HCT116 (cell line): ENCODE measurements around the gene CDK5RAP2. TPM values are rescaled to one million over a fixed set of nuclear protein-coding genes. Genes with fewer than 3 reads are reported as not detected.

Source experiments
- ATAC-seq: fragments of 200-7000 bp; cut with Tn5 transposase; 2 replicates; pipeline ENCODE4 v1.9.1; 2020; ENCODE audit warnings: mild to moderate bottlenecking, moderate library complexity
- BruUV-seq: library from RNA; stranded (reverse); fragments of 400-500 nt; replicated peaks from 2 replicates; lab custom pipeline; 2021; lab: Mats Ljungman, UMichigan
- CTCF ChIA-PET: fragments of 300-600 bp; sonication (Branson Sonifier 250); formaldehyde crosslinking; loops from one replicate; lab custom pipeline; 2021; ENCODE audit warnings: antibody characterized with exemption; lab: Charles Lee
- POLR2A ChIA-PET: fragments of 300-600, 350-600 bp; sonication (Branson Sonifier 250); formaldehyde crosslinking; loops from one replicate; lab custom pipeline; 2021; ENCODE audit warnings: antibody characterized with exemption; lab: Charles Lee
- RAD21 ChIA-PET, 2 experiments: fragments of 300-600 bp; sonication (Branson Sonifier 250); formaldehyde crosslinking; loops; one replicate each; lab custom pipeline; 2023; ENCODE audit warnings: low total read pairs in 2 of 2; ENCODE audit not compliant: uncharacterized antibody in 2 of 2, unreplicated experiment in 2 of 2, low non-redundant PET in 1 of 2; lab: Charles Lee
- DNase-seq: peaks from one replicate; pipeline ENCODE4 v3.0.0-alpha.2; 2010; ENCODE audit warnings: low read depth, low spot score
- H2AFZ ChIP-seq: fragments of 200-600 bp; shearing (Covaris generic), sonication (generic); 2 replicates; pipeline ENCODE4 v1.6.1; 2017; ENCODE audit warnings: low read depth, mixed run types, mixed read lengths, antibody characterized with exemption, low read length; ENCODE audit not compliant: poor library complexity, severe bottlenecking
- H3K27ac ChIP-seq: 2 replicates; pipeline ENCODE4 v1.5.1; 2012; ENCODE audit warnings: low read depth, low read length
- H3K27me3 ChIP-seq: fragments of 200-600 bp; sonication (generic); 2 replicates; pipeline ENCODE4 v1.6.1; 2016; ENCODE audit warnings: mixed run types, low read length, mixed read lengths; ENCODE audit not compliant: insufficient read depth
- H3K36me3 ChIP-seq, 2 experiments: fragments of 200-500 bp in 1 of 2; fragments of 200-600 bp in 1 of 2; sonication (Bioruptor generic) in 1 of 2; sonication (generic) in 1 of 2; 2 replicates each; pipeline versions ENCODE4 v1.5.1 to v1.6.1; 2014 to 2016; ENCODE audit warnings: low read length in 2 of 2, inconsistent platforms in 1 of 2, mixed read lengths in 1 of 2, mixed run types in 1 of 2; ENCODE audit not compliant: insufficient read depth in 2 of 2, control insufficient read depth in 1 of 2
- H3K4me1 ChIP-seq, 2 experiments: fragments of 200-600 bp in 1 of 2; sonication (generic) in 1 of 2; 2 replicates each; pipeline versions ENCODE4 v1.5.1 to v1.6.1; 2012 to 2017; ENCODE audit warnings: low read length in 2 of 2, inconsistent platforms in 1 of 2, mild to moderate bottlenecking in 1 of 2, mixed read lengths in 1 of 2, mixed run types in 1 of 2, moderate library complexity in 1 of 2; ENCODE audit not compliant: insufficient read depth in 2 of 2, control insufficient read depth in 1 of 2
- H3K4me2 ChIP-seq: fragments of 200-600 bp; sonication (generic); 2 replicates; pipeline ENCODE4 v1.6.1; 2017; ENCODE audit warnings: mixed run types, low read length, mixed read lengths
- H3K4me3 ChIP-seq, 2 experiments: fragments of 200-600 bp in 1 of 2; sonication (generic) in 1 of 2; replicated peaks in 1 of 2; 2 replicates each; pipeline ENCODE4 v1.5.1; 2011 to 2016; ENCODE audit warnings: low read length in 2 of 2, control low read depth in 1 of 2, low read depth in 1 of 2, mild to moderate bottlenecking in 1 of 2, mixed read lengths in 1 of 2, mixed run types in 1 of 2
- H3K79me2 ChIP-seq: fragments of 200-600 bp; sonication (generic); 2 replicates; pipeline ENCODE4 v1.6.1; 2017; ENCODE audit warnings: mild to moderate bottlenecking, mixed run types, low read length, moderate library complexity, mixed read lengths; ENCODE audit not compliant: insufficient read depth
- H3K9ac ChIP-seq: fragments of 200-600 bp; sonication (generic); 2 replicates; pipeline ENCODE4 v1.6.1; 2016; ENCODE audit warnings: low read length, mixed read lengths
- H3K9me2 ChIP-seq: fragments of 200-600 bp; sonication (generic), shearing (Covaris generic); 2 replicates; pipeline ENCODE4 v1.6.1; 2017; ENCODE audit warnings: mixed run types, mild to moderate bottlenecking, moderate library complexity; ENCODE audit not compliant: insufficient read depth
- H3K9me3 ChIP-seq, 2 experiments: fragments of 200-500 bp in 1 of 2; fragments of 200-600 bp in 1 of 2; sonication (Bioruptor generic) in 1 of 2; sonication (generic) in 1 of 2; 2 replicates each; pipeline ENCODE4 v1.6.1; 2014 to 2017; ENCODE audit warnings: low read length in 2 of 2, mixed read lengths in 2 of 2, inconsistent platforms in 1 of 2, low read depth in 1 of 2, mild to moderate bottlenecking in 1 of 2, mixed run types in 1 of 2, moderate library complexity in 1 of 2; ENCODE audit not compliant: control insufficient read depth in 1 of 2, insufficient read depth in 1 of 2
- H4K20me1 ChIP-seq: fragments of 200-600 bp; sonication (generic), shearing (Covaris generic); 2 replicates; pipeline ENCODE4 v1.6.1; 2017; ENCODE audit warnings: mixed run types, mild to moderate bottlenecking, moderate library complexity; ENCODE audit not compliant: insufficient read depth
- ATF3 ChIP-seq: IDR thresholded peaks from 2 replicates; pipeline ENCODE4 v1.6.1; 2012
- CTCF ChIP-seq, 3 experiments: fragments of 200-600 bp in 1 of 3; sonication (generic) in 1 of 3; IDR thresholded peaks in 2 of 3; conservative IDR thresholded peaks in 1 of 3; 2 replicates each; pipeline ENCODE4 v1.5.1; 2012 to 2017; ENCODE audit warnings: low read depth in 2 of 3, low read length in 2 of 3, antibody characterized with exemption in 1 of 3, borderline replicate concordance in 1 of 3, control low read depth in 1 of 3, mild to moderate bottlenecking in 1 of 3, mixed read lengths in 1 of 3, mixed run types in 1 of 3, moderate library complexity in 1 of 3; ENCODE audit not compliant: insufficient read depth in 1 of 3
- EGR1 ChIP-seq: IDR thresholded peaks from 2 replicates; pipeline ENCODE4 v1.6.1; 2012; ENCODE audit warnings: low read depth
- EZH2 ChIP-seq: fragments of 200-600 bp; sonication (generic); IDR thresholded peaks from 2 replicates; pipeline ENCODE4 v1.6.1; 2017; ENCODE audit warnings: antibody characterized with exemption, mixed run types
- EZH2phosphoT487 ChIP-seq: fragments of 200-600 bp; IDR thresholded peaks from 2 replicates; pipeline ENCODE4 v1.6.1; 2018; ENCODE audit warnings: antibody characterized with exemption, borderline replicate concordance
- FOSL1 ChIP-seq: IDR thresholded peaks from 2 replicates; pipeline ENCODE4 v1.6.1; 2012; ENCODE audit warnings: low read depth
- MAX ChIP-seq: IDR thresholded peaks from 2 replicates; pipeline ENCODE4 v1.6.1; 2012
- POLR2A ChIP-seq: IDR thresholded peaks from 2 replicates; pipeline ENCODE4 v1.7.0; 2011; ENCODE audit warnings: borderline replicate concordance; ENCODE audit not compliant: insufficient read depth, insufficient read length; ENCODE audit errors: extremely low read depth
- POLR2AphosphoS5 ChIP-seq: IDR thresholded peaks from 2 replicates; pipeline ENCODE4 v1.6.1; 2011; ENCODE audit warnings: mild to moderate bottlenecking, low read depth, low read length, moderate library complexity
- SIN3A ChIP-seq: IDR thresholded peaks from 2 replicates; pipeline ENCODE4 v1.6.1; 2012; ENCODE audit warnings: low read depth
- ZBTB33 ChIP-seq: IDR thresholded peaks from 2 replicates; pipeline ENCODE4 v1.6.1; 2011; ENCODE audit warnings: mild to moderate bottlenecking, low read length, moderate library complexity; ENCODE audit not compliant: insufficient replicate concordance; ENCODE audit errors: extremely low read depth
- ZNF274 ChIP-seq: fragments of 200-500 bp; sonication (Bioruptor generic); IDR thresholded peaks from 2 replicates; pipeline ENCODE4 v1.6.1; 2014; ENCODE audit warnings: mild to moderate bottlenecking, low read depth, low read length, inconsistent platforms
- intact Hi-C: fragments of 100-400 bp; cut with micrococcal nuclease; formaldehyde crosslinking; loops from 2 replicates; pipeline ENCODE4 v1.10.0; 2022
- total RNA-seq: library from RNA; stranded (reverse); gene quantifications from one replicate; pipeline ENCODE4 v1.2.1, GENCODE V29; 2021; ENCODE audit not compliant: unreplicated experiment

Gene CDK5RAP2
- total RNA-seq, 1 experiment from 2014 or later, result 56.2 TPM

- Histone ChIP-seq H3K27me3 (no peaks in the 10 kb centered on the region), H3K9me2 (no peaks in the 10 kb centered on the region), H3K9me3 (no peaks in the 10 kb centered on the region), H3K4me3 (no peak overlapping the region), H3K27ac (no peak overlapping the region), H2AFZ (no peak overlapping the region), H3K79me2 (0 out of 2 replicates have a peak, but pooled peaks cover 3% of the 10 kb centered on the region), H3K9ac (no peak overlapping the region), H3K4me1 (no peaks in the 10 kb centered on the region), H3K36me3 (peaks cover 23 to 36% of the 10 kb centered on the region in 2 experiments), H3K4me2 (no peak overlapping the region), H4K20me1 (no peaks in the 10 kb centered on the region)
- CTCF ChIA-PET, result interaction anchor here (0.6 kb wide), 1 partner anchor 171 kb away, joined by 3 read pairs; no protein-coding TSS in a partner anchor
- POLR2A ChIA-PET, result no interaction called here
- no peak for TF ChIP-seq FOSL1
- no peak for TF ChIP-seq POLR2AphosphoS5
- TF ChIP-seq EZH2phosphoT487, result no peak
- no peak for TF ChIP-seq CTCF (IDR thresholded peaks at IDR 0.05 in 2 of 3, conservative IDR thresholded peaks at IDR 0.05 in 1 of 3; ENCODE audit: borderline replicate concordance in 1 of 3, insufficient read depth in 1 of 3, low read depth in 2 of 3, low read length in 2 of 3)
- no peak for TF ChIP-seq ATF3
- no peak for TF ChIP-seq ZBTB33
- TF ChIP-seq EGR1, result no peak
- TF ChIP-seq ZNF274, result no peak
- no peak for TF ChIP-seq MAX
- TF ChIP-seq SIN3A, result no peak
- TF ChIP-seq EZH2, result no peak
- TF ChIP-seq POLR2A, result no peak
- RAD21 ChIA-PET, result no interaction called here
- no peak for ATAC-seq
- no peak for DNase-seq
- intact Hi-C loops, result no loop called here
- no TSS peak for BruUV-seq
Observed at GRCh38 chr9:120522032-120522431, 57.9 kb downstream of the CDK5RAP2 start.
